IPS DF 4.7 (cell line): ENCODE data around the gene BBOX1.

ENCODE experiments used
- DNase-seq: peaks from one replicate; pipeline ENCODE4 v3.0.0-alpha.2; 2013; ENCODE audit warnings: low spot score; ENCODE audit errors: extremely low read depth

Gene BBOX1

GRCh38 chr11:27025312-27025955 is 15.2 kb upstream of the BBOX1 start:
- no peak for DNase-seq

DNA sequence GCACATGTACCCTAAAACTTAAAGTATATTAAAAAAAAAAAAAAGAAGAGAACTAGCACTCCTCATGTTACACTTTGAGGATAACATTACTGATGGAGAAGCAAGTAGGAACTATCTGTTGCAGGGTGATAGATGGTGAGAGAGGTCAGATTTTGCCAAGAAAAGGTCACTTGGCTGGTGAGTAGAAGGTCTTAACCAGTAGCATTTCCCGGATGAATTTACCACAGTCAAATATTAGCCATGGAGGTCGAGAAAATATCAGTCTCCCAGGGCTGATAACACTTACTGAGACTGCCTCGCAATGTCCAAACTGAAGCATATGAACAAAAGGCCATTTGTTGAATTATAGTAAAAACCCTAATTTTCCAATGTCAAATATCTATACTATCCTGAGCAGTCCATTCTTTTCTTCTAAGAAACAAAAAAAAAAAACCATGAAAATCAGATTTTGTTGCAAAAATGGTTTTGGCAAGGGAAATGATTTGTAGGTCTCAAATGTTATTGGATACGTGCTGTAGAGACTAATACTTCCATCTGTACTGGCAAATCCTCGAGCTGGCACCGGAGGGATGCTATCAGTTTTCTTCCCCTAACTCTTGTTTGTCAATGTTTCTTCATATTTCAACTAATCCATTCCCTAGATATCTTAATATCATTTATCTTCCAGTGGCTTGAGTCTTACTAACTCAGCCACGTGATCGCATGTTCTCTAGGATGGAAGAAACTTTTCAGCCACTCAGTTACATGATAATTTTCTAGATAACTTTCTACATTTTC is 14.5 kb upstream of the BBOX1 start:
- DNase-seq, result no peak

- DNase-seq, result no peak
Measured at GRCh38 chr11:27028561-27028965, 12.1 kb upstream of the BBOX1 start.

DNA sequence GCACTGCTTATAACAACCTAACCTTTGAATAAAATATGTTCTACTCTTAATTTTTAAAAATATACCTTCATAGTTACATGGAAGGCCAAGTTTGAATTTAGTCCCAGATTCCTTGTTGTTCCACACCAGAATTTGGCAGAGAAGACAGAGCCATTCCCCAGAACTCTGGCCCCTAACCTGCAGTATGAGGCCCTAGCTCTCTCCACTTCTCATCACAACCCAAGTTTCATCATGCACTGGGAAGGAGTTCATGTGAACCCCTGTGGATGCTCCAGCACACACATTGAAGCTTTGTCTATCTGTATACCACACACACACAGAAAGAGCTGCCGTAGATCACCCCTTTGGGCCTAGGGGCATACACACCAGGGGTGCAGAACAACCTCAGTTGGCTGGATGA is 10.6 kb upstream of the BBOX1 start:
- DNase-seq, result no peak

DNA sequence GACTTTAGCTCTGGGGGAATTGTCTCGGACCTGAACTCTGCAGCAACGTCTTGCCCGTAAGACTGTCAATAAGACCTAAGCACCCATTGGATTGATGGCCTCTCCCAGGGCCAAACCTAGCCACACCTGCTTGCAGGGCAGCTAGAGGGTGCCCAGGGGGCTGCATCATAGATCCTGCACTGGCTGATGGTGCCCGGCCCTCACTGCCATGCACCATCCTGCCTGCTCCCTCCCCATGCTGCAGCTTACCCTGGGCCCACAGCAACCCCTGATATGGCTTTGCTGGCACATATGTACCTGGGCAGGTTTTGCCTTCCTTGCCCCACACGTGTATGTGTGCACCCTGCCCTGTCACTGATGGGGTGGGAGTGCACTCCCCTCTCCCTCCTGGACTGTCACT is 8.9 kb upstream of the BBOX1 start:
- no peak for DNase-seq

DNA sequence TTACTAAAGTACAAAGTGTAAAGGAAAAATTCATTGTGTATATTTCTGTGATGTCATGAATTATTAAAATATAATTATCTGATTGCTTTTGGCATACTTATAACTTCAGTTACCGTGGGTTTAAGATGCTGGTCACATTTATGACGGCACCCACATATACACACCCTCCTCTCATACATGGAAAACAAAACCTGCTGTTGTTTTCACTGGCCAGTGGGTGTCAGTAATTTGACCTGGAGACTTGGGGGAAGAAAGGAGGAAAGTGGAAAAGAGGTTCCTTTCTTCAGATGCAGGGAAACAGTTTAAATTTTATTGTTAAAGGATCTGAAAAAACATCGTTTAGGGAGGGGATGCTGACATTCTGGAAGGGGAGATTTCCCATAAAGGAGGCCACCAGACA is 742 bp upstream of the BBOX1 start:
- no peak for DNase-seq

DNA sequence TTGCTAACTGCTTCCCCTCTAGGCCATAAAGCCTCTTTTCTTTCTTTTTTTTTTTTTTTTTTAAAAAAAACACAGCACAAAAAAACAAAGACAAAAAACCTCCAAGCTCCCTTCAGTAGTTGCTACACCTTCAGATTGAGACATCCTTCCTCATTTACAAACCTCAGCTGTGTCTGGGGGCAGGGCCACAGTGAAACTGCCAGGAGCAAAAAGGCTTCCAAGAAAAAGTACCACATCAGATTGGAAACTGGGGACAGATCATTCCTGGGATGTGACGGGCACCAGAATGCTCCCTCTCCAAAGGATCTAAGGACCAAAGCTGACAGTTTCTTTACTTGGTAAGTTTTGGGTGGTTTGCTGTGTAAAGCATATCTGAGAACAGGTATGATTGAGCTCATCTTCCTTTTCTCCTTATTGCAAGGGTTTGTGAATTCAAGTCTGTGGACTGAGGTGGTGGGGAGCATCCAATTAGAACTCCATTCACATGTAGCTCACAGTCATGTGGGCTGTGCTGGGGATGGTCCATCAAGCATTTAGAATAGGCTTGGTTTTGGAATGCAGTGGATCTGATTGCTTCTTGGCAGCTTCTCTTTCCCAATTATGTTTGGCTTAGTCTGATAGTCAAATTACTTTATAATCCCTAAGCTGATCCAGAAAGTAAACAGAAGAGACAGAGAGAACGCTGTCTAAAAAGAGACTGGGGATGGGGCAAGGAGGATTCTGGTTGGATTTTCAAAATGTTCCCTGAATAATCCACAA is 705 bp downstream of the BBOX1 start:
- no peak for DNase-seq

DNA sequence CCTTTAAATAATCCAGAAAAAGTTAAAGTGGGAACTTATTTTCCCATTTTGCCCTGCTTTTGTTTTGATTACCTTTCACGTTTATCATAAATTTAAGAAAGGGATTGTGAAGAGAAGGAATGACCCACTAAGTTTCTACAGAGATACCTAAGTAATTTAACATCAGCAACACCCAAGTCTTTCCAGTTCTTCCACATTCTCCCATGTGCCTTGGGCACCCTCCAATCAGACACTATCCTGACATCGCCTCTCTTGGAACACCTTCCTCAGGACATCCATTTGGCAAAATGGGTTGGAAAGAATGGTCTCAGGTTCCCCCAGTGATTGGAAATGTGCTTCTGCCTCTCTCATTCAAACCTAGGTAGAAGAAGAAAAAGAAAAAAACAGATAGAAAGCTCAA is 6.3 kb downstream of the BBOX1 start:
- no peak for DNase-seq

DNA sequence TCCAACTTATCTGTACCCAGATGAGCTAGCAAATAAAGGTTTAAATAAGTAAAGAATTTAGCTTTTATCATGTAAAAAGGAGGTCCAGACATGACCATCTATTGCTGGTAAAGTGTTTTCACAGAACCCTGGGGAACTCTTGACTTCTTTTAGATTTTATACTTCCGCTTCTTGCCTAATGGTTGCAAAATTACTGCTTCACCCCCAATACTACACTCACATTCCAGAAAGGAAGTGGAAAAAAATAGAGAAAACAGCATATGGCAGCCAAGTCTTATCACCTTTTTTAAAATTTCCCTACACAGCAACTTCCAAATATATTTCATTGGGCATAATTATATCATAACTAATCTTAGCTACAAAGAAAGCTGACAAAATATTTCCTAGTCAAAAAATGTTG is 12.1 kb downstream of the BBOX1 start:
- DNase-seq, result no peak

GRCh38 chr11:27055065-27055682 is 14.6 kb downstream of the BBOX1 start:
- no peak for DNase-seq

DNA sequence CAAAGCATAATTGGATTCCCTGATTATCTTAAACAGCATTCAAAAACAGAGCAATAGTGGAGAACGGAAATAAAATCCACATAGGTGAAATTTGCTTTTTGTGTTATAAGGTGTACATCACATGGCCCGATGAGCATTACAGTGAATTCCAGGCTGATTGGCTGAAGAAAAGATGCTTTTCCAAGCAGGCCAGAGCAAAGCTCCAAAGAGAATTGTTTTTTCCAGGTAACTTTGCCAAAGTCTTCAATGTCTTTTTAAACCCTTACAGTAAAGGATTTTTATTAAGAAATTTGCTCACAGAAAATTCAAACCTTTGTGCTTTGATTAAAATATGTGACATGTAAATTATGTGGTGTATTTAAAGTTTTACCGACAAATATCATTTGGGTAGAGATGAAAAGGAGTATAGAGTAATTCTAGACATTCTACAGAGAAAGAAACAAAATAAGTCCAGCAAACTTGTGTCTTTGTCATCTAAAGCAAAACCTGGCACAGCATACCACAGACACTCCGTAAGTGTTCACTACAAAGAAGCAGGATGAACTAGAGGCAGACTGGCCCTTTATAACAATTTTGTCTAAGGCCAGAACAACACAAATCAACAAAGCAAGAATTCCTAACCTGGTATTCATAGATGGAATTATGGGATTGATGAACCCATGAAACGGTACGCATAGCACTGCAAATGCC is 16.6 kb downstream of the BBOX1 start:
- no peak for DNase-seq

GRCh38 chr11:27058456-27058855 is 17.8 kb downstream of the BBOX1 start:
- no peak for DNase-seq

DNA sequence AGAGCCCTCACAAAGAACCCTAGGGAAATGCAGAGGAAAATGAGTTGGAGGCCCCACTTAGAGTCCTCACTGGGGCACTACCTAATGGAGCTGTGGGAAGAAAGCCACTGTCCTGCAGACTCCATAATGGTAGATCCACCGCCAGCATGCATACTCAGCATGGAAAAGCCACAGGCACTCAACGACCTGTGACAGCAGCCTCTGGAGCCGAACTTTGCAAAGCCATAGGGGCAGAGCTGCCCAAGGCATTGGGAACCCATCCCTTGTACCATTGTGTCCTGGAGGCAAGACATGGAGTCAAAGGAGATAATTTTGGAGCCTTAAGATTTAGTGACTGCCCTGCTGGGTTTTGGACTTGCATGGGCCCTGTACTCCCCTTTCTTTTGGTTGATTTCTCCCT is 18.8 kb downstream of the BBOX1 start:
- DNase-seq, result no peak

DNA sequence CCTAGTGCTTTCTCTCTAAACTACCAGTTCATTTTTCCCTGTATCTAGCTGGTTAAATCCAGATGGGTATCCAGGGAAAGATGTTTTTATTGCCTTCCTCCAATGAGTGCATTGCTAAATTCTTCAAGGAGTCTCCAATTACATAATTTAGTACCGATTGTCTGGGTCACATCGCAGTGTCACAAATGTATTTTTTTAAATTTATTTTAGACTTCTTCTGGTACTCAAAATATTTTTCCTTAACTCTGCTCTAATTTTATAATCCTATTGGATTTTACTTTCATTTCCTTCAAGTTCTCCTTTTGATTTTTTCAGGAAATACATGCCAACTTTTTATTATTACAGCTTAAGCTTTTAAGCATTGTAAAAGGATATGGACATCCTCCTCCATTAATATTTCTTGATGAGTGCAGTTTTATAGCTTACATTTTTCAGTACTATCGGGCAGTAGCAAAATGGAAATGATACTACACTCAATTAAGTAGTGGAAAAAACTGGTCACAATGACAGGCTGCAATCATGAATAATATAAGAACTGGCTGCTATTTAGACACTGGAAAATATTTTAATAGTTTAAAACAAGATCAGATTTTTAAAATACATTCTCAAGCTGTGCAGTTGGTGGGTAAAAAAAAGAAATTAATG is 20.3 kb downstream of the BBOX1 start:
- no peak for DNase-seq

GRCh38 chr11:27061461-27061821 is 20.8 kb downstream of the BBOX1 start:
- DNase-seq, result no peak

- DNase-seq, result no peak
Measured at GRCh38 chr11:27064086-27064485, 23.5 kb downstream of the BBOX1 start.

DNA sequence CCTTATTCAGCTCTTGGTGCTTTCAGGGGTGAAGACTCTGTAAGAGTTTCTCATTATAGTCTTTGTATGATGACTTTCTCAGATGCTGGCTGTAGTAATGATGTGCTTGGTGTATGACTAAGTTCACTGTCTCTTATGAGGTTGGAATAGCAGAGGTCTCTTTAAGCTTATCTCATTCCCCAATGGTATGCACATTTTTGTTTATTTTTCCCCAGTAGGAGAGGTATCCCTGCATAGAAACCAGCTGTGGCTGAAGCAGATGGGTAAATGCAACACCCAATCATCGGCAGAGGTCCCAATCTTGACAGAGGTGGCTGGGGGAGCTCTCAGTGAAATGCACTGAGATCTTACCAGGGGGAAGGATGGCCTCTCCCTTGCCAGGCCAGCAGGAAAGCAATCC is 34.6 kb downstream of the BBOX1 start:
- DNase-seq, result no peak

DNA sequence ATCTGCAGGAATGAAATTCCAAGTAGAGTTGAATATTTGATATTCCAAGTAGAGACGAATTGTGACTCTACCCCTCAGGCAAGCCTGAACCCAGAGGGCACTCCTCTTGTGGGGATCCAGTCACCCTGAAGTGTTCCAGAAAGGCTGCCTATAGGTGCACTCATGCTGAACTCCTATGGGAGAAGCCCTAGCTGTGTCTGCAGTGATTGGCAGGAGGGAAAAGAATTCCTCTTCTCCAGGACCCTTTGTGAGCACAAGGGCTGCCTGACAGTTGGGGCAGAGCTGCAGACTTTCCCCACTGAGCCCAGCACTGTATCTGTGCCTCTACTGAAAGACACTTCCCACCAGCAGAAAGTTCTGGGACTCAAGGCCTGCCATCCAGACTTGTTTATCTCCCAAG is 35.0 kb downstream of the BBOX1 start:
- no peak for DNase-seq

DNA sequence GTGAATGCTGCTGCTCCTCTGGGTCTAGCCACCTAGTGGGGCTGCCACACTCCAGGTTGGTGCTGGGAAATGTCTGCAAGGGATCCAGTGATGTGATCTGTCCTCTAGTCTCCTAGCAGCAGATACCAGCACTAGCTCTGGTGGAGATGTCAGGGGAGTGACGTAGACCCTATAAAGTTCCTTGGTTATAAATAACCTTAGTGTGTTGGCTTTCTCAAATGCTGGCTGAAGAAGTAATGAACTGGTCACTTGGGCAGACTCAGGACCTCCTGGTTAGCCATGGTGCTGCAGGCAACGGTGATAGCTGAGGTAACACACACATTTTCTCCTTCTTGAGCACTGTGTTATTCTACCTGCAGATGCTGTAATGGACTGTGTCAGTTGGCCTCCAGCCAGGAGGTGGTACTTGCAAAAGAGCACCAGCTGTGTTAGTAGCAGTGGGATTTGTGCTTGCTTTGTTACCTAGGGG is 35.5 kb downstream of the BBOX1 start:
- no peak for DNase-seq

- DNase-seq, result no peak
Measured at GRCh38 chr11:27081056-27081455, 40.4 kb downstream of the BBOX1 start.

DNA sequence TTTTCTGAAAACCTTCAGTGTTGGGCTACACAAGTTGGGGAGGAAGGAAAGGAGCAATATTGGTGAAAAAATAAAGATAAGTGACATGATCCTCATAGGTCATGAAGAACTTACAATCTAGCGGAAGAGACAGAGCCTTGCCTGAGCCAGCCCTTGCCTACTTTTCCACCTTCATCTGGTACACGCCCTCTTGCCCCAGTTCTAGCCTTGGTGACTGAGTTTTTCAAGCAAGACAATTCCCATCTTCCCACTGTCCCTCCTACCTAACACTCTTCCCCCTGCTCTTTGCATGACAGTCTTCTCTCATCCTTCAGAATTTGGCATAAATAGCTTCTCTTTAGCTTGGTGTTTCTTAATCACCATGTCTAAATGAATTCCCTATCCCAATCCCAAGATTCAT is 42.6 kb downstream of the BBOX1 start:
- no peak for DNase-seq
